Measurements from ENCODE around the gene CUL9.
A peak's percentile ranks its signal among the peaks of the same experiment; 100 is the strongest.

Gene CUL9

GRCh38 chr6:43269273-43270007 is 87.4 kb downstream of the CUL9 start:
- peak in 1 of 3 donors; percentile 30 for DNase-seq (ENCODE audit: low read depth in 3 of 3, low spot score in 1 of 3)

GRCh38 chr6:43271103-43271815 is 89.3 kb downstream of the CUL9 start:
- DNase-seq (ENCODE audit: low read depth in 3 of 3, low spot score in 1 of 3), result no peak

- DNase-seq (ENCODE audit: low read depth in 3 of 3, low spot score in 1 of 3), result no peak
Observed at GRCh38 chr6:43271944-43272343, 89.9 kb downstream of the CUL9 start.

- DNase-seq (ENCODE audit: low read depth in 3 of 3, low spot score in 1 of 3), result no peak
Observed at GRCh38 chr6:43273707-43274106, 91.7 kb downstream of the CUL9 start.

All from stimulated activated CD4-positive, alpha-beta T cell treated with anti-CD3 and anti-CD28 coated beads, TNF-alpha, amount 100 ng/mL, for 1 hour (primary cell).